GM18951 (cell line): Measurements from ENCODE around the gene GPRC5C.
"Not testable (repeated sequence)": the region's sequence is repeated elsewhere in the genome, so short reads cannot be mapped to it uniquely, and the experiment has no call there.

ENCODE experiments used
- POLR2A ChIP-seq: IDR thresholded peaks from 4 replicates; pipeline ENCODE4 v1.6.1; 2011; ENCODE audit warnings: mild to moderate bottlenecking; ENCODE audit not compliant: insufficient read length, insufficient read depth; ENCODE audit errors: extremely low read depth
- in situ Hi-C: fragments of 300-500 bp; cut with MboI; formaldehyde crosslinking; loops from one replicate; pipeline ENCODE4 v1.12.0; 2022; ENCODE audit warnings: low sequenced_read_pairs, mixed read lengths, inconsistent platforms; ENCODE audit not compliant: unreplicated experiment

GPRC5C gene

DNA sequence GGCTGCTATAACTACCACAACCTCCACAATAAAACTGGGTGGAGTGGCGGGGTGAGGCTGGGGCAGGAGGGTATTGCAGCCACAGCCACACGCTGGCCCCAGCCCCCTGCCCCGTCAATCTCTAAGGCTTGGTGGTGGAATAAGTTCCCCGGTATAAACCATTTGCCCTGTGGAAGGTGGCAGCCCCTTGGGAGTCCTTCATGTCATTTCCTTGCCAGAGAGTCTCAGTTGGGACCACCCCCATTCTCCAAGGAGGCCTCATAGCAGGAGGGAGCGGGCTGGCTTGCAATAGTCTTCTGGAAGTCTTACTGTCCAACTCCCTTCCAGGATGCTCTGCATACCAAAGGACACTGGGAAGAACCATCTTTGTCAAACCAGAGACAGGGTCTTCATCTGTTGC, 54.0 kb downstream of the GPRC5C start:
- no peak for TF ChIP-seq POLR2A
- in situ Hi-C loops = no loop called here

DNA sequence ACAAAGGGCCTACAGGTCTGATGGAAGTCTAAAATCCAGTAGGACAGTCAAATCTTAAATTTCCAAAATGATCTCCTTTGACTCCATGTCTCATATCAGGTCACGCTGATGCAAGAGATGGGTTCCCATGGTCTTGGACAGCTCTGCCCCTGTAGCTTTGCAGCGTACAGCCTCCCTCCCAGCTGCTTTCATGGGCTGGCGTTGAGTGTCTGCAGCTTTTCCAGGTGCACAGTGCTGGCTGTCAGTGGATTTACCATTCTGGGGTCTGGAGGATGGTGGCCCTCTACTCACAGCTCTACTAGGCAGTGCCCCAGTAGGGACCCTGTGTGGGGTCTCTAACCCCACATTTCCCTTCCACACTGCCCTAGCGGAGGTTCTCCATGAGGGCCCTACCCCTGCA, 56.4 kb downstream of the GPRC5C start:
- in situ Hi-C loops = not testable (repeated sequence)

GRCh38 chr17:74490716-74491115, 58.8 kb downstream of the GPRC5C start:
- TF ChIP-seq POLR2A = no peak
- in situ Hi-C loops = no loop called here

GRCh38 chr17:74491626-74492025, 59.7 kb downstream of the GPRC5C start:
- in situ Hi-C loops = no loop called here
- no peak for TF ChIP-seq POLR2A

DNA sequence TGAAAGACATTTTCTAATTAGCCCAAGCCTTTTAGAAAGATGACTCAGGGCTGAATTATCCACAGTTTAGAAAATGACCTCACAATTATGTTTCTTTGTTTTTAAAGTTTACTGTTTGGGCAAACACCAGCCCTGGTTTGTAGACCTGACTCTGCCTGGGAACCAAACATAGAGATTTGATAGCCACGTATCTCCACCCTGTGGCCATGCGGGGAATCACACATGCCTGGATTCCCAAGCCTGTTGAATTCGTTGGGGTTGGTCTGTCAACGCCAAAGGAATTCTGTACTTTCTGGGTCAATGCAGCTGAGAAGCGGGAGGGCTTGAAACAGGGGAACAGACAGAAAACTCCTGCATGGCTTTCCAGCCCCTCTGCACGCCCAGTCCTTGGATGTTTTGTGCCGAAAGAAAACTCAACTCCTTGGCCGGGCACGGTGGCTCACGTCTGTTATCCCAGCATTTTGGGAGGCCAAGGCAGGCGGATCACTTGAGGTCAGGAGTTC, 61.5 kb downstream of the GPRC5C start:
- in situ Hi-C loops = no loop called here
- TF ChIP-seq POLR2A = no peak
